NCI-H2196 (cell line): ENCODE results near the gene SLC9A3.
"Not testable (repeated sequence)": the region's sequence is repeated elsewhere in the genome, so short reads cannot be mapped to it uniquely, and the experiment has no call there.

Experiments
- DNase-seq: peaks from one replicate; lab custom pipeline; 2025; ENCODE audit not compliant: unreplicated experiment; lab: John Stamatoyannopoulos, UW

The SLC9A3 gene

DNA sequence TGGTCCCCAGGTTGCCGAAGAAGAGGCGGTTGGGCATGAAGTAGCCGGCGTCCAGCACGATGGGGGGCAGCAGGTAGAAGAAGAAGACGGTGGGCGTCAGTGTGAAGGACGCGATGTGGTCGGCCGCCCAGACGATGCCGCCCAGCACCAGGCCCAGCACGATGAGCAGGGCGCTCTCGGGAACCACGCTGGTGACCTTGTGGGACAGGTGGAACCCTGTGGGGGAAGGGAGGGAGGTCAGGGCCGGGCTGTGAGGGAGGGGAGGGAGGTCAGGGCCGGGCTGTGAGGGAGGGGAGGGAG is 32.4 kb downstream of the SLC9A3 start:
- no peak for DNase-seq

DNA sequence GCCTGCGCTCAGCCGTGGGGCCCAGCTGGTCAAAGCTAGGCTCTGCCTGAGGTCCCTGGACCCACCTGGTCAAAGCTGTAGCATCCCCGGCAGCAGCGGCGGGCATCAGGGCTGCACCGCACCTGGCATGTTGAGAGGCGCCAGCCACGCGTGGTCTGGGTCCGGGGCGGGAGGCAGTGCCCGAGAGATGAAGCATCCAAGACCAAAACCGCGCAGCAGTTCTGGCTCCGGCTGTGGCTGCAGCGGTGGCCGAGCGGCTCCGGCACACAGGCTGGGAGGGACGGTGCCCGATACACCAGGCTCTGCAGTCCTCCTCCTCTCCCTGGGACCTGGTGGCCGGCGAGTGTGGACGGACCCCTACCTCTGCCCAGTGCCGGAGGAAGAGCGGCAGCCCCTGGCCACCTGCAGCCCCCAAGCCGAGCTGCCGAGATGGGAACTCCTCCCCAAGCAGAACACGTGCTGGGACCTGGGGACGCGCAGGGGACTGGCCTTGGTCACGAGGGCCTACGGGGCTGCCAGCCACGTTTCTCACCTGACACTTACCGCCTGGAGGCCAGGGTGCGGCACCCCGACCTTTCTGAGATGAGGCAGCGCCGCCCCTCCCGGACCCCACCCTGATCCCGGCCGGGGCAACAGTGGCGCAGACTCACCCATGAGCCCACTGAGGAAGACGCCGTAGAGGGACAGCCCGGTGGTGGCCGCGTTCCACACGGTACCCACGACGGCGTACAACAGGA is 33.0 kb downstream of the SLC9A3 start:
- DNase-seq: no peak

DNA sequence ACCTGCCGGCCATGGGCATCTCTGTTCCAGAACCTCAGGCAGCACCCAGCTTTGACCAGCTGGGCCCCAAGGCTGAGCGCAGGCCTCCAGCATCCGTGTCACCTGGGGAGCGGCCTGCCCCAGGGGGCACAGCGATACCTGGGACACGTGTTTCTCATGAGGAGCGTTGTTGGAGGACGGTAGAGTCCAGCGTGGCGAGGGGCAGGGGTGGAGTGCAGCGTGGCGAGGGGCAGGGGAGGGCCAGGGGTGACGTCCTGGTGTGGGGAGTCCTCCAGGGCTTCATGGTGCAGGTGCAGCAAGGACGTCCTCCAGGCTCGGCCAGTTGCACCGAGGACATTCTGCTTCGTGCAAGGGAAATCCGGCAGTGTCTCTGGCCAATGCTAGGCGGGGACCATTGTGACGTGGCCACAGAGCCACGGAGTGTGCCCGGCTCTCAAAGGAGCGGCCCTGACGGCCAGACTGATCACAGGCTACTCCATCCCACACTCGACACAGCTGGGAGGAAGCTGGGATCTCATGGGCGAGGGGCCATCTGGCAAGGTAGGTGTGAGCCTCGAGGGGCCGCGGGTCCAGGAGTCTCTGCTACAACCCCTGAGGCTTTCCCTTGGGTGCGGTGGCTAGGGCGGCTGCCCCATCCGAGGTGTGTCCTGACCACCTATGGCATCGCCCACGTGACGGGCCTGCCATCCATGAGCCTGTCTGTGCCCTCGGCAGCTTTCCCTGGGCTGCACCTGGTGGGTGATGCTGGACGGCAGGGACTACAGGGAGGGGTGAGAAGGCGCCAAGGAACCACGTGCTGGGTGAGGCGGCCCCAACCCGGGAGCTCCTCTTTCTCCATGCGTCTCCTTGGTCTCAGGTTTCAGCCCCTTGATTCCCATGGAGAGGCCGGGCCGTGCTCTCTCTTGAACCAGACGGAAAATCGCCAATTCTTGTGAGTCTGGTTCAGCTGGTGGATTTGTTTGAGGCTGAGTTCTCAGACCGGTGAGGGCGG is 33.8 kb downstream of the SLC9A3 start:
- no peak for DNase-seq

DNA sequence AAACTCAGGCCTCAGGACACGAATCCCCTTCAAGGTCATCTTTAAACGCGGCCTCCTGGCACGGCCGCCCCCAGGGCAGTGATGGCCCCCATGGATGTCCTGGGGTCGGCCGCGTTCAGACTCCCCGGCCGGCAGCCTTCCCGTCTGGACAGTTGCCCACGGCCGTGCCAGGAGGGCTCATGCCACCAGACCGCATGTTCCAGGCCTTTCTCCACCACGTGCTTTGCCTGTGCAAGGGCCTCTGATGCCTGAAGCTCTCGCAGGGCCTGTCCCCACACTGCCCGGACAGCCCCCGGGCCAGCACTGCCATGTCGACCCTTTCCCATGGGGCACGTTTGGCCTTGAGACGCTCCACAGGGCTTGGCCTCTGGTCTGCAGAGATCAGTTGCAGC is 34.6 kb downstream of the SLC9A3 start:
- DNase-seq: no peak

DNA sequence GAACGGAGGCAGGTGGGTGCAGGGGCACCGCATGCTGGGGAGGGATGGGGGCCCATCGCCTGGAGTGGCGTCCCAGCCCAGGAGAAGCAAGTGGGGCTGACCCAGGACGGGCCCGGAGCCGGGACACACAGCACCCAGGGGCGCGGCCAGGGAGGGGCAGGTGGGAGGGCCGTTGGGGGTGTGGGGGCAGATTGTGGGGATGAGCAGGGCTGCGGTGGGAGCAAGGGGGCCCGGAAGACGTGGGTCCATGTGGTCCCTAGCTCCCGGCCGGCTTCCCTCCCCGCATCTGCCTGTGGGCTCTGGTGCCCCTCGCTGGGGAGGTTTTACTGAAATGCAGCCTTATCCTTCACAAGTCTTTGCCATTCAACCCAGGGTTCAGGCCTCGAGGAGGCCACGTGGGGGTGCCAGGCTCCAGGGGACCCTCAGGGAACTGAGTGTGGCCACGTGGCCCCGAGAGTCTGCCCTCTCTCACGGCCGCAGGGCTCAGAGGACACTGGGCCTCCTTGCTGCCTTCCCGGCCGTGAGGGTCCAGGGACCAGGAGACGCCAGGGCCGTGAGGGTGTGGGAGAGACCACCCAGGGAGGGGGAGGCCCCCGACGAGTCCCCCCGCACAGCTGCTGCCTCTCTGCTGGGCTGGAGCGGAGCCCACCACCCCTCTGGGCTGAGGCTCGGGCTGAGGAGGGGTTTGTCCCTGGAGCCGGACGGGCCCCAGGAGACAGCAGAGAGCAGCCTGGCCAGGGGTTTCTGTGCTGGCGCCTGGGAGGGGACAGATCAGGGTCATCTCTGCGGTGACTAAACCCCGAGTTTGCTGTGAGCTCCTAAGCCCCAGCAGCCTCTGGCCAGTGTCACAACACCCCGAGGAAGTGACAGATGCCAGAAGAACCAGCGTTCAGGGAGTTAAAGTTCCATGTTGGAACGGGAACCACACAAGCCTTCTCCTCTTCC is 35.2 kb downstream of the SLC9A3 start:
- DNase-seq: no peak

DNA sequence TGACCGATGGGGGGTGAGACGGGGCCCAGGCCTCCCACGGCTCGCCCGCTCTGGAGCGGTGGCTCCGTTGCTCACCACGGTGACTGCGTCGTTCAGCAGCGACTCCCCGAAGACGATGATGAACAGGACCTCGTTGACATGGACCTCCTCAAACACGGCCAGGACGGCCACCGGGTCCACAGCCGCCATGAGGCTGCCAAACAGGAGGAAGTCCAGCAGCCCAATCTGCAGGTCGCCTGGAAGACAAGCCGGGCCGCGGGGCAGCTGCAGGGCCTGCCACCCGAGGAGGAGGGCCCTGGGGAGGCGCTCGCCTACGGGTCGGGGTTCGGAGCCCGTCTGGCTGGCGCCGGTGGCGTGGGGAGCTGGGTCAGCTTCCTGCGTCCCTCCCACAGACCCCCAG is 36.0 kb downstream of the SLC9A3 start:
- no peak for DNase-seq

GRCh38 chr5:486597-486996 is 37.7 kb downstream of the SLC9A3 start:
- DNase-seq: not testable (repeated sequence)

- no peak for DNase-seq
Observed at GRCh38 chr5:485946-486491, 38.2 kb downstream of the SLC9A3 start.

GRCh38 chr5:485113-485945 is 38.9 kb downstream of the SLC9A3 start:
- DNase-seq: no peak

GRCh38 chr5:484556-484955 is 39.7 kb downstream of the SLC9A3 start:
- DNase-seq: no peak

DNA sequence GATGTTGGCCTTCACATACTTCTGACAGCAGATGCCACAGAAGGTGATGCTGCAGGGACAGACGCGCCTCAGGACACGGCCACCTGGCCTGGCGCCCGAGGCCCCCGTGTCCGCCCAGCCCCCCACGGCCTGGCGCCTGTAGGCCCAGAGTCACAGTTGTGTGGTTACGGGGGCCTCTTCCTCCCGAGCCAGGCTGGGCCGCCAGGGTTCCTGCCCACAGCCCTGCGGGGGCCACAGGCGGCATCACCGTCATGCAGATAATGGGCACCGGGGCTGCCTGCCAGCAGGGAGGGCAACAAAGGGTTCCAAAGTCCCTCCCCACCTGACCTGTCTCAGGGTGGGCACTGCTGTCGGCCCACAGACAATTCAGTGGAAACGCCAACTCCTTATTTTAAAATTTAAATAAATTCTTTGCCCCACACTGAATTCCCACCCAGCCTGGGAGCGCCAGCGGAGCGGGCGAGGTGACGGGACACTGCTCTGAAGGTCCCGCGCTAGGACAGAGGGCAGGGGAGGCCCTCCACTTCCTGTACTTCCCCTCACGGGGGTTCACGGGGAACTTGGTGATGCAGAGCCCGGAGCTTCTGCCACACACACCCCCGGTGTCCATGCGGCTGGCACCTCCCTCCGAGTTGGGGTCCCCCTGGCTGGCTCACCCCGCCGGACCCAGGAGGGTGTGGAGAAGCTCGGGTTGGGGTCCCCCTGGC is 40.7 kb downstream of the SLC9A3 start:
- no peak for DNase-seq

DNA sequence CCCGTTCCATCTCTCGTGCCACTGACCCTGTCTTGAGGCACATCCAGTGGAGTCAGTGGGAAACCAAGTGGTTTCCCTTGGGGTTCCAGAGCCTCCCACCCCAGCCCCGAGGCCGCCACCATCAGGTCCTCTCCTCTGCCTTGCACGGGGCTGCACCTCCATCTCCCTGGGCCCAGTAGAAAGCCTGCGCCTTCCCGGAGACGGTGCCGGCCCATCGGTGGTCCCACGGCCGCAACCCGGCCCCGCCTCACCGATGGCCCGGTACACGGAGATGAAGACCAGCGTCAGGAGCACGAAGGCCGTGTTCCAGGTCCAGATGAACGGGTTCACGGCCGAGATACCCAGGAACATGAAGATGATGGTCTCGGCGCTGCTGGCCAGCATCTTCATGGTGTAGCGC is 41.2 kb downstream of the SLC9A3 start:
- no peak for DNase-seq

DNA sequence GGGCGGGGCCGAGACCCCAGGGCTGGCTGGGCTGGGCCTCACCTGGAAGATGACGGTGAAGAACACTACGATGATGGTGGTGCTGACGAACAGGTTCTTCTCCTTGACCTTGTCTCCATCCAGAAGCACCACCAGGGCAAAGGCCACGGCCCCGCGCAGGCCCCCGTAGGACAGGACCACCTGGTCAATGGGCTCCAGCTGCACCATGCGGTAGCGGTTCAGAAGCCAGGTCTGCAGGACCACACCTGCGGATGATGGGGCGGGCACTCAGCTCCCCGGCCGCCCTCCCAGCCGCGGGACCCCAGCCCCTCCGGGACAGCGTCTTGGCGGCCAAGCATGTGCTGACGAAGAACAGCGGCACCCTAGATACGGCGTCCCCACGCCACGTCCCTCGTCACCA is 41.7 kb downstream of the SLC9A3 start:
- DNase-seq: no peak

GRCh38 chr5:482021-482420 is 42.2 kb downstream of the SLC9A3 start:
- DNase-seq: no peak

GRCh38 chr5:481347-481746 is 42.9 kb downstream of the SLC9A3 start:
- no peak for DNase-seq

DNA sequence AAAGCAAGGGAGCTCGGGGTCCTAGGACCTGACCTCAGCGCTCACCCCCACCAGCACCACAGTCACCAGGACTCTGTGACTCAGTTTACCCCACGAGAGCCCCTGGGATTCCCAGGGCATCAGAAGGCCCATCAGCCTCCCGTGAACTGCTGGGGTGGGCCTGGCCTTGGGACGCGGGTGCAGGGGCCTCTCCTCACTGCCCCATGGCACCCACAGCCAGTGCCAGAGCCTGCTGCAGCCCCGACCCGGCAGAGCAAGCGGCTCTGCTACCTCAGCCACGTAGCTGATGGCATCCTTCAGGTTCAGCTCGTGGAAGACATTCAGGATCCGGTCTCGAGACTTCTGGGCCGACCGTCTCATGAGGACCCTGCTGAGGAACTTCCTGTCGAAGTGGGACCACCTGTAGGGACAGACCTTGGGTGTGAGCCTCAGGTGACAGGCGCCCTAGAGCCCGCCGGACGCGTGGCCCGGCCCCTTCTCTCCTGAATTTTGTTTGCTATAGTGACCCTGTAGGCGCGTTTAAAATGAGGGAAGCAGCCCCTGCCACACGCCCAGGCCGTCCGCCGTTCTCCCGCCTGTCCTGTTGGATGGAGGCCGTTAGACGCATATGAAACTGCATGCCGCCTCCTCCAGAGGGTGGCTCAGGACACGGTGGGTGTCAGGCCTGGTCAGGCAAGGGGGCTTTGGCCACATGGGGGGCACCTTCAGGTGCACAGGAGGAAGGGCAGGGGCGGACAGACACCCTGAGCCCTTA is 44.5 kb downstream of the SLC9A3 start:
- DNase-seq: no peak

DNA sequence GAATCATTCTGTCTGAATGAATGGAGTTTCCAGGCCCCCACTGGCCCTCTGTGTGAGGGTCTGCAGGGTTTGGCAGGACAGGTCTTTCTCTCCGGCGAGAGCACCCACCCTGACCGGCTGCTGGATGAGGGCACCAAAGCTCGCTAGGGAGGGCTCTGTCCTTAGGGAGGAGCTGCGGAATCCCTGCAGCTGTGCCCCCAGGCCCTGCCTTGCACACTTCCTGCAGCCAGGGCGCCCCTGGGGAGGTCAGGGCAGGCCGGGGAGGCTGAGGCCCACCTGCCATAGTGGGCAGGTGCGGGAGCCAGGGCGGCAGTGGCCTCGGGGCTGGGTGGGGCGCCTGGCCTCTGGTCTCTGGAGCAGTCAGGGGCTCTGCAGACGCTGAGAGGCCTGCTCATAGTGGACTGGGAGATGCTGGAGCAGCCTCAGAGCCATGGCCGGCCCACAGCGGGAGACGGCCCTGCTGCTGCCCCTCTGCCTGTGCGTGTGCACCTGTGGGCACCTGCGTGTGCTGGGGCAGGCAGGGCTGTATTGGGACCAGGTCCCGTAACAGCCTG is 45.2 kb downstream of the SLC9A3 start:
- DNase-seq: no peak

- no peak for DNase-seq
Observed at GRCh38 chr5:478369-478981, 45.8 kb downstream of the SLC9A3 start.
